Endodermal cell (in vitro differentiated cells): ENCODE measurements around the gene BRPF1. TPM values are rescaled to one million over a fixed set of nuclear protein-coding genes. Genes with fewer than 3 reads are reported as not detected.

Source experiments
- DNase-seq: peaks from one replicate; pipeline ENCODE4 v3.0.0-alpha.2; 2017
- H3K27ac ChIP-seq: 2 replicates; pipeline ENCODE4 v1.5.1; 2013; ENCODE audit warnings: mild to moderate bottlenecking, low read depth, low read length, moderate library complexity
- H3K27me3 ChIP-seq: 2 replicates; pipeline ENCODE4 v1.6.1; 2013; ENCODE audit warnings: mild to moderate bottlenecking, low read length, moderate library complexity; ENCODE audit not compliant: insufficient read depth, control insufficient read depth, poor library complexity, severe bottlenecking
- H3K36me3 ChIP-seq: 2 replicates; pipeline ENCODE4 v1.7.0; 2013; ENCODE audit warnings: mild to moderate bottlenecking, low read length, moderate library complexity; ENCODE audit not compliant: control insufficient read depth, insufficient read depth
- H3K4me1 ChIP-seq: one replicate; pipeline ENCODE4 v1.7.0; 2013; ENCODE audit warnings: low read length; ENCODE audit not compliant: control insufficient read depth, insufficient read depth
- H3K4me3 ChIP-seq: 2 replicates; pipeline ENCODE4 v1.5.1; 2013; ENCODE audit warnings: mild to moderate bottlenecking, low read length, moderate library complexity
- H3K9ac ChIP-seq: 2 replicates; pipeline ENCODE4 v1.6.1; 2013; ENCODE audit warnings: mild to moderate bottlenecking, low read length, moderate library complexity; ENCODE audit not compliant: poor library complexity, severe bottlenecking; ENCODE audit errors: extremely low read depth
- H3K9me3 ChIP-seq: 2 replicates; pipeline ENCODE4 v1.6.1; 2013; ENCODE audit warnings: mild to moderate bottlenecking, low read length, moderate library complexity; ENCODE audit not compliant: control insufficient read depth
- H3K27ac Mint-ChIP-seq: 2 replicates; pipeline ENCODE4 v1.8.0; 2020; ENCODE audit warnings: mixed read lengths
- H3K27me3 Mint-ChIP-seq: 2 replicates; pipeline ENCODE4 v1.8.0; 2021; ENCODE audit warnings: mild to moderate bottlenecking, mixed read lengths; ENCODE audit not compliant: insufficient read depth
- H3K36me3 Mint-ChIP-seq: 2 replicates; pipeline ENCODE4 v1.8.0; 2020; ENCODE audit warnings: low read depth, mixed read lengths
- H3K4me1 Mint-ChIP-seq: 2 replicates; pipeline ENCODE4 v1.8.0; 2020; ENCODE audit warnings: mixed read lengths
- H3K4me3 Mint-ChIP-seq: 2 replicates; pipeline ENCODE4 v1.8.0; 2020; ENCODE audit warnings: mild to moderate bottlenecking, moderate library complexity, mixed read lengths
- H3K9me3 Mint-ChIP-seq: 2 replicates; pipeline ENCODE4 v1.8.0; 2020; ENCODE audit warnings: mild to moderate bottlenecking, mixed read lengths
- CTCF ChIP-seq: fragments of 200-600 bp; sonication (generic); conservative IDR thresholded peaks from 2 replicates; pipeline ENCODE4 v1.5.0; 2021; ENCODE audit warnings: antibody characterized with exemption, mild to moderate bottlenecking
- WGBS, 2 experiments: methylation state at CpG; one replicate each; pipeline versions ENCODE4 v1.1.5 to v1.1.7; 2013; ENCODE audit warnings: missing lambda C conversion rate in 2 of 2, mixed read lengths in 1 of 2; ENCODE audit not compliant: insufficient coverage in 1 of 2, insufficient read length in 1 of 2; 5-methylcytosine and 5-hydroxymethylcytosine counted together
- total RNA-seq, 2 donors: library from RNA; stranded (reverse); fragmentation: NEBNext Ultra II Directional in 1 of 2; extraction: Animal tissue kit (Norgen Biotek cat#: 25700) in 1 of 2; gene quantifications; 2 replicates in 1 of 2; 3 replicates in 1 of 2; pipeline ENCODE4 v1.2.1, GENCODE V29; 2021

Gene BRPF1
- total RNA-seq, 2 donors from 2014 or later: 22.7 to 28.5 TPM

DNA sequence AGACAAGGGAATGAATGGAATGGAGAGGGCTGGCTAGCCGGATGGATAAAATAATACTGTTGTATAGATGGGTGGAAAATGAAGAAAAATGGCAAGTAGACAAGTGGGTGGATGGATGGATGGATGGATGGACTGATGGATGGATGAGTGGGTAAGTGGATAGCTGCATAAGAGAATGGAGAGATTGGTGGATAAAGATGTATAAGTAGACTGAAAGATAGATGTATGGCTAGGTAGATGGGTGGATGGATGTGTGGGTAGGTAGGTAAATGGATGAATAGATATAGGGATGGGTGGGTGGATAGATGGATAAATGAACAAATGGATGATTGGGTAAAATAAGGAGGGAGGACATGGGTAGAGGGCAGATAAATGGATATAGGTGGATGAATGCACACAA, 14.0 kb upstream of the BRPF1 start:
- Histone ChIP-seq H3K9me3 (no peaks in the 10 kb centered on the region), H3K9ac (no peak overlapping the region), H3K4me1 (no peaks in the 10 kb centered on the region), H3K36me3 (no peaks in the 10 kb centered on the region), H3K27ac (no peak overlapping the region), H3K4me3 (no peak overlapping the region), H3K27me3 (peaks cover 20% of the 10 kb centered on the region)
- H3K36me3 Mint-ChIP-seq: no peaks in the 10 kb centered on the region
- no peak overlapping the region for H3K4me3 Mint-ChIP-seq
- 92 to 100% methylated on average over 1 of the region's 1 CpG for whole genome bisulfite sequencing, 2 experiments
- H3K27me3 Mint-ChIP-seq: peaks cover 10% of the 10 kb centered on the region
- H3K9me3 Mint-ChIP-seq: no peaks in the 10 kb centered on the region
- H3K4me1 Mint-ChIP-seq: no peaks in the 10 kb centered on the region
- H3K27ac Mint-ChIP-seq: no peak overlapping the region
- no peak for TF ChIP-seq CTCF
- no peak for DNase-seq

DNA sequence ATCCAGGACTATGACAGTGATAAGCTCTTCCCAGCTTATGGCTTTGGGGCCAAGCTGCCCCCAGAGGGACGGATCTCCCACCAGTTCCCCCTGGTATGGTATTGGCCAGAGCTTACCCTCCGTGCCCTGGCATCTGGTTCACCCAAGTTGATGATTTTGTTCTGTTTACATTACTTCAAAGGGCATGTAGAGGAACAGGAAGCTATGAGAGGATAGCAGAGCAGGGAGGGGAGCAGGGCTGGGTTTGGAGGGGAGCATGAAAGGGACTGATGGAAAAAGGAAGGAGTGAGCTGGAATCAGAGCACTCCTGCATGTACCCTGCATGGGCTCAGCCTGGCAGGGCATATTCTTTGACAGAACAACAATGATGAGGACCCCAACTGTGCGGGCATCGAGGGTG, 13.4 kb upstream of the BRPF1 start:
- no peaks in the 10 kb centered on the region for H3K4me1 ChIP-seq
- TF ChIP-seq CTCF: no peak
- H3K27ac ChIP-seq: no peak overlapping the region
- peaks cover 17% of the 10 kb centered on the region for H3K27me3 ChIP-seq
- H3K4me1 Mint-ChIP-seq: no peaks in the 10 kb centered on the region
- H3K9me3 Mint-ChIP-seq: no peaks in the 10 kb centered on the region
- no peak overlapping the region for H3K4me3 ChIP-seq
- no peak overlapping the region for H3K4me3 Mint-ChIP-seq
- no peak overlapping the region for H3K27ac Mint-ChIP-seq
- H3K9me3 ChIP-seq: no peaks in the 10 kb centered on the region
- peaks cover 8% of the 10 kb centered on the region for H3K27me3 Mint-ChIP-seq
- 73 to 82% methylated on average over 2 to 4 of the region's 4 CpGs for WGBS, 2 experiments
- no peaks in the 10 kb centered on the region for H3K36me3 Mint-ChIP-seq
- no peak overlapping the region for H3K9ac ChIP-seq
- no peaks in the 10 kb centered on the region for H3K36me3 ChIP-seq
- no peak for DNase-seq

DNA sequence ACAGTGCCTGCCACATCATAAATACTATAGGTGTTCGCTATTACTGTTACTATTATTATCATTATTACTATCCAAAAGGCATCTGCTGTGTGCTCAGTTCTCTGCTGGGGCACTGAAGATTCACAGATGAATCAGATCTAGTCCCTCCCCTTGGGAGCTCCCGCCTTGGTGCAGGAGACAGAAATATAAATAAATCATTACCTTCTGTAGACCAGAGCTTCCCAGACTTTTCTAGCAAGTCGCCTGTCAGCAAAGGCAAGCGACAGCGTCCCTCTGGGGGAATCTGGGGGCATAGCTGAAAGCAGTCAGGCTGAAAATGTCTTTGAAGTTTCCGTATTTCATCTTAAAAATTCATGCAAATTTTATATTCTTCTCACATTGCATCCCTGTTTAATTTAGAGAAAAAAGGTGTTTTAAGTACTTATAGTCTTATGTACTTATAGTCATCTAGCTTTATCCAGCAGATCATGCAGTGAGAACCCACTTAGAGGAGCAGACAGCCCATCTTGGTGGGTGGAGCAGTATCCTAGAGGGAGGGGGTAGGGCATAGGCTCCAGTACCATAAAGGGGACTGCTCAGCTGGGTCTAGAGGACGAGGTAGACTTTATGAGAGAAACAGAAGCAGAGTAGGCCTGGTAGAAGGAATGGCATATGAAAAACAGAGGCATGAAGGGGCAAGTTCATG, 10.4 kb upstream of the BRPF1 start:
- H3K4me3 Mint-ChIP-seq: no peak overlapping the region
- no peak for TF ChIP-seq CTCF
- peaks cover 14% of the 10 kb centered on the region for H3K27me3 ChIP-seq
- no peak for DNase-seq
- no peaks in the 10 kb centered on the region for H3K36me3 Mint-ChIP-seq
- no peaks in the 10 kb centered on the region for H3K36me3 ChIP-seq
- H3K9ac ChIP-seq: no peak overlapping the region
- H3K4me1 ChIP-seq: no peaks in the 10 kb centered on the region
- H3K9me3 ChIP-seq: no peaks in the 10 kb centered on the region
- 57 to 65% methylated on average over 2 to 7 of the region's 7 CpGs for WGBS, 2 experiments
- H3K27me3 Mint-ChIP-seq: peaks cover 3% of the 10 kb centered on the region
- no peak overlapping the region for H3K4me3 ChIP-seq
- H3K9me3 Mint-ChIP-seq: no peaks in the 10 kb centered on the region
- H3K27ac Mint-ChIP-seq: no peak overlapping the region
- no peak overlapping the region for H3K27ac ChIP-seq
- H3K4me1 Mint-ChIP-seq: no peaks in the 10 kb centered on the region
